Hypothalamus (tissue), 51 donors: ENCODE measurements around the gene ABI3BP.

Source experiments
- DNase-seq, 51 donors: peaks; one replicate each; lab custom pipeline; 2025; lab: John Stamatoyannopoulos, UW

The ABI3BP gene

DNA sequence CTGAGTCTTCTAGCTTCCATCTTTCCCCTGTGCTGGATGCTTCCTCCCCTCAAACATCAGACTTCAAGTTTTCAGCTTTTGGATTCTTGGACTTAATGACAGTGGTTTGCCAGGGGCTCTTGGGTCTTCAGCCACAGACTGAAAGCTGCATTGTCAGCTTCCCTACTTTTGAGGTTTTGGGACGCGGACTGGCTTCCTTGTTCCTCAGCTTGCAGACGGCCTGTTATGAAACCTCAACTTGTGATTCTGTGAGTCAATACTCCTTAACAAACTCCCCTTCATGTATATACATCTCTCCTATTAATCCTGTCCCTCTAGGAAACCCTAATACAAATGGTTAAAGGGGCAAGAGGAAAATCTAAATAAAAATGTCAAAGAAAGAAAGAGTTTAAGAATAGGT, 100.1 kb downstream of the ABI3BP start:
- DNase-seq, result peak in 6 of 51 donors; percentile 1 to 26 (median 7)

DNA sequence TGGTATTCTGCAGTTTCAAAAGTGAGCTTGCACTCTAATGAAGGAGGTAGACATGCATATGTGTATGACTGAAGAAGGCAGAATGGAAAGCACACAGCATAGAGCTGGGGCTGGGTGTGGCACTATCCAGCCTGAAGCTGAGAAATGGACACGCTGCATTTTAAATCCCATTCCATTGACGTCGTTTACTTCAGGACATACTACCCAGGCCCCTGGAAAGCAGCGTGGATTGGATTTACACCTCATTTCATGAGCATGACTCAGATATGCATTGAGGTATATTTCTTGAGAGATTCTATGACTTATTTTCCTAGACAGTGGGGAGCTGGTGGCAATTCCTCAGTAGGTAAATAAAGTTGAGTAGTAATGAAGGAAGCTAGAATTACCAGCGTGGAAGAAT, 101.4 kb downstream of the ABI3BP start:
- DNase-seq, result no peak

DNA sequence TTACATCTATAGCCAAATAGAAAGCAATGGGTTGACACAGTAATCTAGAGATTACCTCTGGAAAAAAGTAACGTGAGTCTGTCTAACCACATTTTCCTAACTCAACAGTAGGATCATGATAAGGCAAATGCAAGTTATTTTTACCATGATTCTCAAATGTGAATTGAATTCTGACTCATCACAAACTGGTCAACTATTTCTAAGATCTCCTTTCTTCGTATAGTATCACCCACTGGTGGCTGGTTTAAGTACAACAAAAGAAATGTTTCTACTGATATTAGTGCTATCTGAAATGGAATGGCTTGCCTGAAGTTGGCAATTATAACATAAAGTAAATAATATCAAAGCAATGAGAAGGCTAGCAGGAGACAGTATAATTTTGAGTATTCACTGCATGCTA, 102.2 kb downstream of the ABI3BP start:
- DNase-seq, result no peak

DNA sequence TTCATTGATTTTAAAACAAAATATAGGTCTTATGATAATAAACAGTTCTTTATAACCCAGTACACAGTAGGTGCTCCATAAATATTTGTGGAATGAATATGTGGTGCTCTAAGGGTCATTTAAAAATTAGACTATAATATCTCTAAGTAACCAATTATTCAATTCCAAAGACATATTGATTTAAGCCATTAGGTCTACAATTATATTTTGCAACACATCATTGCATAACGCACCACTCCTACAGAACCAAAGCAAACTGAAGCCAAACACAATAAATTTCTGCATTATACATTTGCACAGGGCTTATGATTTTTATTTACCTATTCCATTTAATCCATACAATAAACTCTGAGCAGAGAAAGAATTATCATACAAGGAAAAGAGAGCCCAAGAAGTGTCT, 104.3 kb downstream of the ABI3BP start:
- DNase-seq, result no peak

DNA sequence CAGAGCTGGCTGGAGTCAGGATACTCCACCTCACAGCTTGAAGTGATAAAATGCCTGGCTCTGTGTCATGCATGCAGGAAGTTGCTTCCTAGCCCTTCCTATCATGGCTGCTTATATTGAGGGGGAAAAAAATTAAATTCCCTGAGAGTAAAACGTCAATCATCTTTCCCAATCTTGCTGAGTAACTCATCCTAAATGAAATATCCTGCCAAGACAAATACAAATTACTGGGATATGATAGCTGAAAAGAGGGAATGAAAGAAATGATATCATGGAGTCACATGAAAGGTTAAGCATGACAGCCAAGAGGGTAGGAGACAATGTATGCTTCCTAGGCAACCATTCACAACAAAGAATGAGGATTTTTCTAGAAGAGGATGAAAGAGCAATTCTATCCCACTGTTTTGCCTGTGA, 110.6 kb downstream of the ABI3BP start:
- DNase-seq, result no peak

DNA sequence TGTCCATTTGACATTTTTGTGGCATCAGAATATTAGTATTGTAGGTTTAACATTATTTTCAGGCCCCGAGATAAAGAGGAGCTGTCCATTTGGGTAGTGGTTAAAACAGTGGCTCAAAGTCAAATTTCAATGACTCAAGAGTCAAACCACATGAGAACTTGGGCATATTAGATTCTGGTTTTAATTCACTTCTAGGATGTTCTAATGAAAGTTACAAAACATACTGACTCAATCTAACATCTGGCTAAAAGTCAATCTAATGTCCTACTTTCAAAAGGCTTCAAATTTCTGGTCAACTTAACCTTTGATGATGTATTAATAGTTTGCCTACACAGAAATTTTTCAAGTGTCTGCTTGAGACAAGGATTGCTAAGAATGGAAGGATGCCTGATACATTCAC, 112.4 kb downstream of the ABI3BP start:
- no peak for DNase-seq

DNA sequence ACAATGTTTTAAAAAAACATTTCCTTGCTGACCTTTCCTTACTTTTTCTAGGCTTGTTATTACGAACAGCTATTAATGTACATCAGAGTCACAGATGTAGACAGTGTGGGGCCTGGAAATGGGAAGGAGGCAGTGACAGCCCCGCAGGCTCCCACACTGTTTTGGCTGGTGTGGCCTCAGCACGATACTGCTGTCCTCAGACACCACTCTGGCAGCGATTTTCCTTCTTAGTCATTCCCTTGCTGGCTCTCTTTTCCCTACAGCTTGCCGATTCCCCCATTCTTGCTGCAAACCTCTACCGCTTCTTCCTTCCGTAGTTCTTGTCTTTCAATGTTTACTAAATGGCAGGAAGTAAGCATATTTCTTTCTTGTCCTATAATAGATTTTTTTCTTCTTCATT, 113.1 kb downstream of the ABI3BP start:
- DNase-seq, result peak in 2 of 51 donors; percentile 4 to 5

DNA sequence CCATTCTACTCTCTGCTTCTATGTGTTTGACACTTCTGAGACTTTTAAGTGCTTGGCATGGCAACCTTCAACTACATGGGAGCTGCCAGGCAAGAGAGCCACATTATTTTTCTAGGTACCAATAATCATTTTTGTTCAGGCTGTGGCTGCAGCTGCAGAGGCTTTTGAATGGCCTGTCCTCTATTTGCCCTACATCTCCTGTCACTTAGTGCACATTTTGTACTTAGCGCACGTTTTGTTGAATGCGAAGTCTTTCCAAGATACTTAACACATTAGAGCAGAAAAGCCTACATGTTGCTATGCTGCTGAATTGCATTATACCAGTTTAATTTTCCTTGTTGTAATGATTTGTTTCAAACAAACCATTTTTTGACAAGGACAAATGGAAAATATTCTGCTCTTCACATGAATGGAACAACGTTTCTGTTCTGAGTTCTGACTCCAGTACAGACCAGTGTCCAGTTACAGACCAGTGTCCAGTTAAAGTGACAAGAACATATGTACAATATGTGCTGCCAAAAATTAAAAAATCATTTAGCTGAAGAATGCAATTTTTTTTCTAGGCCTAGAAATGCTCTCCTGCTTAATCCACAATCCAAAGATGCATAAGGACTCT, 113.9 kb downstream of the ABI3BP start:
- DNase-seq, result peak in 2 of 51 donors; percentile 4 to 54

DNA sequence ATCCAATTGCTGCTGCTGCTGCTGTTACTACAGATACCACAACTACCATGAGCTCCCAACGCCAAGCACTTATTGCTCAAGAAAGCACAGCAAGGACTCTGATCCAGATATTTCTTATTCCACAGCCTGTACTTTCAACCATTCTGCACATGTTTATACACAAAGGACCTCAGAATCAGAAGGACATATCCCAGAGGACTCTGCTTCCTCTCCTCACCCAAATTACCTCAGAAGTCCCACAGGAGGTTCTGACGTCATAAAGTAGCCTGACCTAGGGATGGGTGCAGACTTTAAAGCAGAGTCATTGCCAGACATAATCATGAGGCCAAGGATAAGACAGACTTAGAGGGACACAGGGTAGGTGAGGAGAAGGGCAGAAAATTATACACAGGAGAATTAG, 115.9 kb downstream of the ABI3BP start:
- DNase-seq, result no peak

DNA sequence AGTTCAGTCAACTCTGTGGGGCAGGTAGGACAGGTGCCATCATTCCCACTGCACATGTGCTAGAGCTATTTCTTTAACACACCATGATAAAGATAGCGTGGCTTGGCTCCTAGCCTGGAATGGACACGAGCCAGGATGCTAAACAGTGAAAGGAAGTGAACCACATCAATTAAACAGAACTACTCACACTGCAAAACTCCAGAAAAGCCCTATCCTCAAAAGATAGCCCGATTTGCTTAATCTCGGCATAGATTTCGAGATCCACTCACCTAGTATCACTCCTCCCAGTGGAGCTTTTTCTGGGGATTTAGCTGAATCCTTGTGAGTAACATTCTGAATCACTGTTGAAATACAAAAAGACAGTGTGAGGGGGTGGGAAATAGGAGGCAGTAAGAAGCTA, 118.0 kb downstream of the ABI3BP start:
- DNase-seq, result peak in 2 of 51 donors; percentile 4 to 48

DNA sequence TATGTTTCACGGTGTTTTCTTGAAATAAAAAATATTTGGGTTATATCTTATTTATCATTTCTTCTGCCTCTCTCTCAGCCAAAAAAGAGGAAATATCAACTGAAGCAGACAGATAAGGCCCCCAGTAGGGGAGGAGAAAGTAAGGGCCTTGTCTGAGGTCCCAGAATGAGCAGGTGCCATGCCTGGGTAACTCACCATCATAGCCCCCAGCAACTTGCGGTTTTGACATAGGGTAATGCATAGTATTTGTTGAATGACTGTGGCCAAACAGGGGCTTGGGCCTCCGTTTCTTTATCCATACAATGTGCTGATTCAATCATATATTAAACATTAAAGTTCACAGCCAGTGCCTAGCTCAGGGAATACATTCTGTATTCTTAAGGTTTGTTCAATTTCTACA, 119.6 kb downstream of the ABI3BP start:
- DNase-seq, result no peak

DNA sequence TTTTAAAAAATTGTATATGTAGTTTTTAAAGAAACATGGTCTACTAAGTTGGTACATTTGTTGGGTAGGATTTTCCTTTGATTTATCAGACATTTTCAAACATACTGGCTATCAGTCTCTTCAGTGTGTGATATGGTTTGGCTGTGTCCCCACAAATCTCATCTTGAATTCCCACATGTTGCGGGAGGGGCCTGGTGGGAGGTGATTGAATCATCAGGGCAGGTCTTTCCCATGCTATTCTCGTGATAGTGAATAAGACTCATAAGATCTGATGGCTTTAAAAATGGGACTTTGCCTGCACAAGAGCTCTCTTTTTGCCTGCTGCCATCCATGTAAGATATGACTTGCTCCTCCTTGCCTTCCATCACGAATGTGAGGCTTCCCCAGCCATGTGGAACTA, 121.9 kb downstream of the ABI3BP start:
- no peak for DNase-seq

DNA sequence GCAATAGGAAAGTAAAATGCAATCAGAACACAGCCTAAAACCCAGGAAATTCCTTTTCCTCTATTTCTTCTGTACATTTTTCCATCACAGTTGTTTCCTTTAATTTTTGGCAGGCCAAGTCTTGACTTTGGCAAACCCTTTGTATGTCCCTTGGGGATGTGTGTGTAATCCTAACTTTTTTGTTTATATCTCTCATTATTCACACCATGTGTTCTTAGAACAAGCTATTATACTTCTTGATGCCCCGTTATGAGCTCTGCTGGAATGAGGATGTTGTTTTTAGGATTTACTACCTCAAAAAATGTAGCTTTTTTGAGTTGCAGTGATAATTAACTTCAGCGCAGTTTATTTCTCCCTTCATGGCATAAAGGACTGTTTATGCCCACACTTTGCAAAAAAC, 123.4 kb downstream of the ABI3BP start:
- DNase-seq, result no peak

DNA sequence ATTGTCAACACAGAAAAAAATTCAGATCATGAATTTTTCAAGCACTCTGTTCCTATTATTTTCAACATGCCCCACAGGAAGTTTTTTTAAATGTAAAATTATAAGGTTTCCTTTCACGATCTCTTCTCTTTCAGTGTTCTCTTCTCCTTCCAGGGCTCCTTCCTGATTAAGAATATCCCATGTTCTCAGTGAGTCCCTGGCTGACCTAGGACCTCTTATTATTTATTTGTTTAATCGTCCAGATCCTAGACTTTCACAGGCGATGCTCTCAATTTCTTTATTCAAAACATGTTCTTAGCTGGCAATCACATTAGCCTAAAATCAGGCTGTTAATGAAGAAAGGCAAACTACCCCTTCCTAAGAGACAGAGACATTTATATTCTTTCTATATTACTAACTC, 124.3 kb downstream of the ABI3BP start:
- no peak for DNase-seq

DNA sequence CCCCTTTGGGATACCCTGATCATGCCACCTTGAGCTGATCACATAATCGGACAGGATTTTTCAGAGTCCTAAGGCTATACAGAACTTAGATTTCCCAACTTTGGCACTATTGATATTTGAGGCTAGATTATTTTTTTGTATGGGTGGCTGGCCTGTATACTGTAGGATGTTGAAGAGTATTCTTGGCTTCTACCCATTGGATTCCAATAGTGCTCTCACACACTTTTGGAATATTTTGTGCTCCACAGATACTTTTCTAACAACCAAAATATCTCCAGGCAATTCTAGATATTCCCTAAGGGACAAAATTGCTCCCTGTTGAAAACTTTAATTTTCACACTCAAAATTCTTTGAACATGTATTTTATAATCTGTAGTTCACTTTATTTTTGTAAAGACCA, 125.1 kb downstream of the ABI3BP start:
- DNase-seq, result no peak

DNA sequence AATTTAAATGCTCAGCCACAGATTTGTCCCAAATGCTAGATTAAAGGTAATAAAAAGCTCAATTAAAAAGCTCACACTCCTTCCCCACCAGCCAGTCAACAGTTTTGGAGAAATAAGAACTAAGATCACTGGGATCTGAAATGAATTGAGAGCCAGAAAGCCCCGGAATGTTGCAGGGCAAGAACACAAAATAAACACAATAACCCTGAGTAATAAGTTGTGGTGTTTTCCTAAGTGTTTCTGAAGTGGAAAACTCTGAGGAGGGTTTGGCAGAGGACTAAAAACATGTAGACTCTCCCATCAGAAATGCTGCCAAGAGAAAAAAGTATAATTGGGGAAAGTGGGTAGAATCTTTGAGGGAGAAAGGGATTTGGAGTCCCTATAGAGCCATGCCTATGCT, 127.8 kb downstream of the ABI3BP start:
- DNase-seq, result no peak

DNA sequence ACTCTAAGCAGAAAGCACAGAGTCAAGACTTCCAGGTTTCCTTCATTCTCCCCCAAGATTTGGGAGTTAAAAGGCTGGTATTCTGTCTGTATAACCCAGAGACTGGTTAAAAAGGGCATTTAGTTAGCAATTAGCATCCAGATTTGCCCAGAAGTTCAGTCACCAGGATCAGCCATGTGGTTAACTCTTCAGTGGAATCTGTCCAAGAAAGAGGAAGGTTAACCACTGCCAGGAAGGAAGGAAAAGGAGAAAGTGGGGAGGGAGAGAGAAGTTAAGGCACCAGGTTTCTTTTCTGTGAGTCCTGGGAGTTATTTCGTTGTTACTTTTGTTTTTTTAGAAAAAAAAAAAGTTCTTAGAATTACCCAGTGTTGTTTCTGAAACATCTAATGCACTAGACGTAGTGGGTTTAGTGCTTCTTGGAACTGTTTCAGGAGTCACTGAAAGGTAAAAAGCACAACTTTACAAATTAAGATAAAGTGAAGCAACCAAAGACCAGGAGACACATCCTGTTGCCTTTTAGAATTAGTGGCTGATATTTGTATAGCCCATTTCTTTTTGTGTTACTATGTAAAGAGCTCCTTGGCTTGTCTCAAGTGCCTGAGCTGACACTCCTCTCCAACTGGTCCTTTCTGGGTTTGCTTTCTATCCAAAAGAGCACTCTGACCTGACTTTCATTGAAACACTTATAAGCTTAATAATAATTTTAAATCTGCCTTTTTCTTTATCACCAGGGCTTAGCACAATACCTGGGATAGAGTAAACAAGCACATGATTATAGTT, 128.6 kb downstream of the ABI3BP start:
- DNase-seq, result no peak

DNA sequence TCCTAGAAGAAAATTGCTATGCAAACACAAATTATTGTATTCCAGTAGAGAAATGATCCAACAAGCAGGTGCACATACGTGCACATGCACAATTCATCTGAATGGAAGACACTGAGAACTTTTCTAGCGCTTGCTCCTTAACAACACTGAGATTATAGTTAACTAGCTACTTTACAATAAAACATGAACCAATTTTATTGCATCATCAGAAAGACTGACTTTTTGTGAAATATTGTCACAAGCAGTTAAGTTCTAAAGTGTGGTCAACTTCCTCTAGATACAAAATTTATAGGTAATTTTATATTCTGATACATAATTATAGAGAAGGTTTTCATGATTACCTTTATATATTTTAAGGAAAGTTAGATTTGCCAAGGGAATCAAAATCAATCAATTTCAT, 135.4 kb downstream of the ABI3BP start:
- no peak for DNase-seq

DNA sequence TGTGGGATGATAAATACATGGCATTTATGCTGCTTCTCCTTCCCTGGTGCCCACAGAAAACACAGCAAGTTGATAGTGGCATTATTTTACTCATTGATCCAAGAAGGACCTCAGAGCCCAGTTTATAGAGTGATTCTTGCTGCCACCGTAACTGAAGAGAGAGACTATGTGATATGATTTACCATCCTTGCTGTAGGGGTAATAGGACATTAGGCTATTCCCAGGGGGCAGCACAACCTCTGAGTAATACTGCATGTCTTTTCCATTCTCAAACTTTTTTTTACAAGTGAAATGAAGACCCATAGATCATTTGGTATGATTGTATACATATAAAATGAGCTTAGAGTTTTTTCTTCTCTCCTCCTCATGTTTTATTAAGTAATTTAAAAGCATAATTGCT, 136.4 kb downstream of the ABI3BP start:
- DNase-seq, result no peak

DNA sequence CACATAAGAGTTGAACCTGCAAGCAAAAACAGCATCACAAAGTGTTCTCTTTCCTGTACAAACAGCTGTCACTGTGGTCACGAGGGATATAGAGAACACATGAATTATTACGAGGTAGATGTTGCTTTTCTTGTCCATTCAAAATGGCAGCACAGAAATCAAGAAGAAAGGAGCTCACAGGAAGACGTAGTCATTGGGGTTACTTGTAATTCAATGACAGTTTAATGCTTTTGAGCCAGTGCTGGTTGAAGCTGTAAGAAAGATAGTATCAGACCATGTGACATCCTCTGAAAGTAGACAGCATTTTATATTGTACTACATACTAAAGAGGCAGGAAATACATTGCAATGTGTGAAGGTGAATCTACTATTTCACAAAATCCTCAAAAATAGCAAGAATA, 140.4 kb downstream of the ABI3BP start:
- no peak for DNase-seq

DNA sequence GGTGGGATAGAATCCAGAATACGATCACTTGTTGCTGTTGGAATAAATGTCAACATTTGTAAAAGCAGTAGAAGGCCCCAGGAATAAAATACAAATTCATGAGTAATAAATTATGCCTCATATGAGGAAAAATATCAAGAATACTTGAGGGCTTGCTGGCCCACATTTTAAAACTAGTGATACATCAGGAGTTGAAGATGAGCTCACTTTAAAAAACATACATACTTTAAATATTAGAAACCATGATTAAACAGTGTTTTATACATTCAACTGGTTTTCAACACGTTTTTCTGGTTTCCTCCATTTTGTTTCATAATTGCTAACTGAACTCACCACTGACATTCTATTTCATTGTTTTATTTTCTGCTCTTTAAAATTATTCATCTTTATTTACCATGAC, 142.5 kb downstream of the ABI3BP start:
- DNase-seq, result no peak

DNA sequence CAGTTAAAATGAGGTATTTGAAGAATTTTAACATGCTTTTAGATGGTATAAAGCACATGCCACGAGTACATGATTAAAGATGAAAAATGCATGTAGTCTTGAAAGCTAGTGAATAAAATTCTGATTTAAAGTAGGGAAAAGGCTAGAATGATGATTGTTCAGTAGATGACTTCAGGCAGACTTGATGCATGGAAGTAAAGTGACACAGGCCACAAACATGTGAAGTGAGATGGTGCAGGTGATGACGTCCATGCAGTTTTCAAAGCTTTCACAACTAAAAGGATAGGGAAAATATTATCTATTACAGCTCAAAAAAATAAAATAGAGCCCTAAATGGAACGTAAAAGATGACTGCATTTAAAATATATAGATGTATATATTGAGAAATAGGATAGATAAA, 143.1 kb downstream of the ABI3BP start:
- no peak for DNase-seq
